Body of pancreas (tissue), 4 donors: ENCODE measurements around the gene TGFBI. TPM values are rescaled to one million over a fixed set of nuclear protein-coding genes. Genes with fewer than 3 reads are reported as not detected.

Experiments used
- ATAC-seq: fragments of 150-250 bp; one replicate; pipeline ENCODE4 v1.9.1; 2016
- DNase-seq, 4 donors: peaks; one replicate each; pipeline ENCODE4 v3.0.0-alpha.2; 2019
- H3K27ac ChIP-seq, 4 donors: fragments of 200-600 bp; sonication (generic); 1 replicate in 3 of 4; 2 replicates in 1 of 4; pipeline versions ENCODE4 v1.5.1 to v1.6.1; 2016 to 2019; ENCODE audit warnings: mild to moderate bottlenecking in 1 of 4, mixed read lengths in 1 of 4, moderate library complexity in 1 of 4
- H3K27me3 ChIP-seq, 2 donors: fragments of 200-600 bp; sonication (generic); one replicate each; pipeline ENCODE4 v1.6.0; 2016; ENCODE audit warnings: mild to moderate bottlenecking in 1 of 2
- H3K36me3 ChIP-seq, 2 donors: fragments of 200-600 bp; sonication (generic); replicated peaks in 1 of 2; 2 replicates each; pipeline ENCODE4 v1.5.1; 2016; ENCODE audit warnings: low read depth in 2 of 2; ENCODE audit not compliant: insufficient read depth in 1 of 2
- H3K4me1 ChIP-seq: fragments of 200-600 bp; sonication (generic); one replicate; pipeline ENCODE4 v1.6.0; 2016
- H3K4me3 ChIP-seq, 2 donors: fragments of 200-600 bp; sonication (generic); 1 replicate in 1 of 2; 2 replicates in 1 of 2; pipeline ENCODE4 v1.5.1; 2016 to 2019
- H3K9me3 ChIP-seq, 3 donors: fragments of 200-600 bp; sonication (generic); 1 replicate in 2 of 3; 2 replicates in 1 of 3; pipeline ENCODE4 v1.5.1; 2016
- POLR2A ChIP-seq, 3 donors: fragments of 450-650 bp; IDR thresholded peaks; one replicate each; pipeline ENCODE4 v1.6.1; 2016; ENCODE audit warnings: antibody characterized with exemption in 3 of 3, mild to moderate bottlenecking in 2 of 3
- WGBS, 2 donors: methylation state at CpG; one replicate each; pipeline ENCODE4 v1.1.5; 2017; 5-methylcytosine and 5-hydroxymethylcytosine counted together
- intact Hi-C: fragments of 100-400 bp; cut with DNase I; formaldehyde crosslinking; loops from one replicate; pipeline ENCODE4 v1.15.1; 2023
- total RNA-seq, 2 donors: library from RNA; depleted of rRNA; stranded (reverse); fragments of >200 nt; gene quantifications; one replicate each; pipeline ENCODE4 v1.1.0, GENCODE V29; 2016
- TF ChIP-seq, protein P1 (sequence below), 7 experiments: fragments of 450-650 bp in 4 of 7; fragments of 200-600 bp in 3 of 7; sonication (generic) in 3 of 7; IDR thresholded peaks; one replicate each; pipeline ENCODE4 v1.5.1; 2016 to 2019; ENCODE audit warnings: antibody characterized with exemption in 7 of 7

The TGFBI gene
- total RNA-seq, 2 donors from 2014 or later, result 7.6 to 23.9 TPM

DNA sequence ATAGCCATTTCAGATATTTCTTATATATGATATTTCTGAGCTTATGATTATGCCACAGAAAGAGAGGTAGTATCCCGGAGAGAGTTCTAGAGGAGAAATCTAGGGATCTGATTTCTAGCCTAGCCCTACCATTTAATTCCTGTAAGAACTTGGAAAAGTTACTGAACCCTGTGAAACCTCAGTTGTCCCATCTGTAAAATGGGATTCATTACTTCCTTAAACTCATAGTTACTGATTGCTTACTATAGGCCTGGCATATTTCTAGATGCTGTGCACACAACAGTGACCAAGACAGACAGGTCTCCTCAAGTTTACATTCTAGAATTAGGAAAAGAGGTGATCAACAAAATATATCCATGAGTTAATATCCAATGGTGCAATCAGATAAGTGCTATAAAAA, 73.1 kb downstream of the TGFBI start:
- intact Hi-C loops, result no loop called here
- Histone ChIP-seq H3K27ac (no peak overlapping the region), H3K36me3 (no peaks in the 10 kb centered on the region), H3K9me3 (no peaks in the 10 kb centered on the region), H3K27me3 (no peaks in the 10 kb centered on the region), H3K4me3 (no peak overlapping the region), H3K4me1 (peaks cover 3% of the 10 kb centered on the region)
- no peak for DNase-seq
- 96 to 100% methylated on average over 1 of the region's 1 CpG for WGBS, 2 donors
- TF ChIP-seq, protein P1, sequence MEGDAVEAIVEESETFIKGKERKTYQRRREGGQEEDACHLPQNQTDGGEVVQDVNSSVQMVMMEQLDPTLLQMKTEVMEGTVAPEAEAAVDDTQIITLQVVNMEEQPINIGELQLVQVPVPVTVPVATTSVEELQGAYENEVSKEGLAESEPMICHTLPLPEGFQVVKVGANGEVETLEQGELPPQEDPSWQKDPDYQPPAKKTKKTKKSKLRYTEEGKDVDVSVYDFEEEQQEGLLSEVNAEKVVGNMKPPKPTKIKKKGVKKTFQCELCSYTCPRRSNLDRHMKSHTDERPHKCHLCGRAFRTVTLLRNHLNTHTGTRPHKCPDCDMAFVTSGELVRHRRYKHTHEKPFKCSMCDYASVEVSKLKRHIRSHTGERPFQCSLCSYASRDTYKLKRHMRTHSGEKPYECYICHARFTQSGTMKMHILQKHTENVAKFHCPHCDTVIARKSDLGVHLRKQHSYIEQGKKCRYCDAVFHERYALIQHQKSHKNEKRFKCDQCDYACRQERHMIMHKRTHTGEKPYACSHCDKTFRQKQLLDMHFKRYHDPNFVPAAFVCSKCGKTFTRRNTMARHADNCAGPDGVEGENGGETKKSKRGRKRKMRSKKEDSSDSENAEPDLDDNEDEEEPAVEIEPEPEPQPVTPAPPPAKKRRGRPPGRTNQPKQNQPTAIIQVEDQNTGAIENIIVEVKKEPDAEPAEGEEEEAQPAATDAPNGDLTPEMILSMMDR (IDR thresholded peaks at IDR 0.05), result no peak
- no peak for TF ChIP-seq POLR2A (IDR thresholded peaks at IDR 0.05)
- no peak for ATAC-seq

DNA sequence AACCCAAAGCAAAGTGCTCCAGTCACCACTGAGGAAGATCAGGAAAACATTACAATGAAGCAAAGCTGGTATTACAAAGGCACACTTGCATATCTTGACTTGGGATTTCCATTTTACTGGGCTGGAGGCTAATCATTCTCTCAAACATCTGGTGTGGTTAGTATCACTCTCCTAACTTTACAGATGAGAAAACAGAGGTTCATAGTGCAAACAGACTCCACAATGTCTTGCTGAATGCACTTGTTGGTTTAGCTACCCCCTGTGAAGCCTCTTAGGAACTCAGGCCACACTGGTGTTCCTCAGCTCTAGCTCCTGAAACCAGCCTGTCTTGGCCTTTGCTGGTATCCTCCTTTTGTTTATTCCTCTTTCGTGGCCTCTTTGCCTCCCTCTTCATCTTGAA, 74.3 kb downstream of the TGFBI start:
- 89 to 95% methylated on average over 1 of the region's 1 CpG for WGBS, 2 donors
- DNase-seq, result no peak
- intact Hi-C loops, result no loop called here
- Histone ChIP-seq H3K27ac (no peak overlapping the region), H3K27me3 (no peaks in the 10 kb centered on the region), H3K4me1 (peaks cover 15% of the 10 kb centered on the region), H3K36me3 (no peaks in the 10 kb centered on the region), H3K9me3 (no peaks in the 10 kb centered on the region), H3K4me3 (no peak overlapping the region)
- no peak for ATAC-seq
- TF ChIP-seq, protein P1 (IDR thresholded peaks at IDR 0.05), result no peak
- TF ChIP-seq POLR2A (IDR thresholded peaks at IDR 0.05), result no peak

DNA sequence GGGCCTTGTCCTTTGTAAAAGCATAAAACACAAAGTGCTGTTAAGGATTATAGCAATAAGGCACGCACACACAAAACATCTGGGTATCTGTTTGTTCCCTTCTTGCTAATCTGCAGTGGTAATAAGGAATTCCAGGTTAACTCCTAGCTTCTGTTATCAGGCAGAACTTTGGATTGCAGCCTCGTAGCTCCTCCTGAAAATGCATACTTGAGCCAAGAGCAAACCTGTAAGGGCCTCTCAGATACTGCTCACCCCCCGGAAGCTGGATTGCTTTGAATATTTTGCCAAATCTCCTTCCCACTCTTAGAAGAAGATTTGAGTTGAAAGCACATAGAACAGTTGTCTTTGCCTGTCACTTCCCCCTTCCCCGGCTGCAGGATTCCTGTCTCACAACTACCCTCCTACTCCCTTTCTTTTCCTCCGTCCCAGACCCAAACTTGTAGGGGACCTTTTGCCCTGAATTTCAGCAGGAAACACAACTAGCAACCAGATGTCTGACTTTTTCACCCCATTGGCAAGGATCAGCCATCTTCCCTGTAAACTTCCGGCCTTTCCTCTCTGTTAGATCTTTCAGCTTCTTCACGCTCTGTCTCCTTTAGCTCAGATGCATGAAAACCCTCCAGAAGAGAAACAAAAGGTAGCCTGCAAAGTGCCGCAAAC, 75.6 kb downstream of the TGFBI start:
- H3K4me1 ChIP-seq, result peaks cover 21% of the 10 kb centered on the region
- ATAC-seq (no peak), DNase-seq (no peak)
- intact Hi-C loops, result no loop called here
- H3K27me3 ChIP-seq, result no peaks in the 10 kb centered on the region
- no peaks in the 10 kb centered on the region for H3K36me3 ChIP-seq
- TF ChIP-seq, protein P1 (IDR thresholded peaks at IDR 0.05), result no peak
- no peak for TF ChIP-seq POLR2A (IDR thresholded peaks at IDR 0.05)
- H3K27ac ChIP-seq, result no peak overlapping the region
- H3K9me3 ChIP-seq, result no peaks in the 10 kb centered on the region
- no peak overlapping the region for H3K4me3 ChIP-seq
- WGBS, 2 donors, result 58 to 63% methylated on average over 8 of the region's 8 CpGs

DNA sequence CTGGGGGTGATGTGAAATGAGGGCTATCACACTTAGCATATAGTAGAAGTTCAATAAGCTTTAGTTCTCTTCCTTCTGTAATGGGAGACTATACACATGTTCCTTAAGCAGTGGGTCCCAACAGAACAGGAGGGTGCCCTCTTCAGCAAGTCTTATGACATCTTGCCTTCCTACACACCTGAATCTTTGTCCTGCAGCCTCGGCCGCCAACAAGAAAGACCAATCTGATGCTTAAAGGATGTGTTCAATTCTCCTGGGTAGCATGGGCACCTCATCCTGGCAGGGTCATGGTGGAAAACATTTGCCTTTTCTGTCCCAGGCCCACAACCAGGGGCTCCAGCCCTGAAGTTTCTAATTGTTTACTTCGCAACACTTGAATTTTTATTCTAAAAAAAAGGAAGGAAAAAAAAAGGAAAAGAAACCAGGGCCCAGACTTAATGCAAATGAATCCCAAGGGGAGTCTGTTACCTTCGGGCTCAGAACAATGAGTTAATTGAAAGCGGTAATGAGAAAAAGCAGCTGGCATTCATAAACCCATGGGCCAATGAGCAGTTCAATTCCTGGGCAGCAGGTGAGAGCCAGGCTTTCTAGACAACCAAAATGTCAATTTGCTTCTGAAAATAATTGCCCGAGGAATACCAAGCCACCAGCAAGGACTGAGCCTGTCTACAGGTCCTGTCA, 77.7 kb downstream of the TGFBI start:
- H3K4me1 ChIP-seq, result peaks cover 21% of the 10 kb centered on the region
- no peak overlapping the region for H3K27ac ChIP-seq
- no peak overlapping the region for H3K4me3 ChIP-seq
- no peak for DNase-seq
- WGBS, 2 donors, result 72 to 87% methylated on average over 5 to 6 of the region's 6 CpGs
- TF ChIP-seq POLR2A (IDR thresholded peaks at IDR 0.05), result no peak
- TF ChIP-seq, protein P1 (IDR thresholded peaks at IDR 0.05), result no peak
- no peaks in the 10 kb centered on the region for H3K9me3 ChIP-seq
- H3K27me3 ChIP-seq, result no peaks in the 10 kb centered on the region
- ATAC-seq, result no peak
- H3K36me3 ChIP-seq, result no peaks in the 10 kb centered on the region
- intact Hi-C loops, result no loop called here
